Nephron (organoid): ENCODE measurements around the gene PEX11G.

Source experiments
- H3K27ac Mint-ChIP-seq, 3 experiments: 2 replicates each; pipeline ENCODE4 v1.8.0; 2020; ENCODE audit warnings: mixed read lengths in 3 of 3, mild to moderate bottlenecking in 2 of 3, moderate library complexity in 1 of 3
- H3K27me3 Mint-ChIP-seq: 2 replicates; pipeline ENCODE4 v1.8.0; 2021; ENCODE audit warnings: low read depth, mild to moderate bottlenecking, moderate library complexity, mixed read lengths
- H3K36me3 Mint-ChIP-seq: 2 replicates; pipeline ENCODE4 v1.8.0; 2020; ENCODE audit warnings: low read depth, mixed read lengths
- H3K4me1 Mint-ChIP-seq: 2 replicates; pipeline ENCODE4 v1.8.0; 2020; ENCODE audit warnings: mixed read lengths
- H3K4me3 Mint-ChIP-seq, 3 experiments: 2 replicates each; pipeline ENCODE4 v1.8.0; 2020; ENCODE audit warnings: mild to moderate bottlenecking in 3 of 3, mixed read lengths in 3 of 3, moderate library complexity in 2 of 3
- H3K9me3 Mint-ChIP-seq: 2 replicates; pipeline ENCODE4 v1.8.0; 2020; ENCODE audit warnings: mixed read lengths
- CTCF ChIP-seq, 3 experiments: fragments of 200-600 bp; sonication (generic); IDR thresholded peaks; one replicate each; pipeline ENCODE4 v1.5.0; 2021; ENCODE audit warnings: antibody characterized with exemption in 3 of 3; ENCODE audit not compliant: unreplicated experiment in 3 of 3

Gene PEX11G

GRCh38 chr19:7482584-7483439 lies 6.0 kb downstream of the PEX11G start:
- peaks cover 20% of the 10 kb centered on the region for H3K4me1 Mint-ChIP-seq
- H3K36me3 Mint-ChIP-seq: no peaks in the 10 kb centered on the region
- no peaks in the 10 kb centered on the region for H3K27me3 Mint-ChIP-seq
- H3K27ac Mint-ChIP-seq: peak overlapping the region in 2 of 3 experiments; percentile 39 to 81
- TF ChIP-seq CTCF (IDR thresholded peaks at IDR 0.05; ENCODE audit: unreplicated experiment in 3 of 3): no peak
- H3K4me3 Mint-ChIP-seq: peak overlapping the region in 1 of 3 experiments; percentile 50
- H3K9me3 Mint-ChIP-seq: no peaks in the 10 kb centered on the region

GRCh38 chr19:7480970-7481255 lies 7.9 kb downstream of the PEX11G start:
- no peak for TF ChIP-seq CTCF (IDR thresholded peaks at IDR 0.05; ENCODE audit: unreplicated experiment in 3 of 3)

GRCh38 chr19:7480222-7480969 lies 8.4 kb downstream of the PEX11G start:
- no peaks in the 10 kb centered on the region for H3K36me3 Mint-ChIP-seq
- H3K4me3 Mint-ChIP-seq: peak overlapping the region in 2 of 3 experiments; percentile 9 to 32
- H3K9me3 Mint-ChIP-seq: no peaks in the 10 kb centered on the region
- peak overlapping the region; percentile 84 to 89 (median 88) for H3K27ac Mint-ChIP-seq
- TF ChIP-seq CTCF (IDR thresholded peaks at IDR 0.05; ENCODE audit: unreplicated experiment in 3 of 3): no peak
- H3K27me3 Mint-ChIP-seq: no peaks in the 10 kb centered on the region
- H3K4me1 Mint-ChIP-seq: peaks cover 20% of the 10 kb centered on the region

More at GRCh38 chr19:7480970-7481255, 7.9 kb downstream of the PEX11G start:
- Mint-ChIP-seq H3K4me1 (peaks cover 20% of the 10 kb centered on the region), H3K27ac (peak overlapping the region in 2 of 3 experiments; percentile 84 to 89), H3K36me3 (no peaks in the 10 kb centered on the region), H3K9me3 (no peaks in the 10 kb centered on the region), H3K4me3 (no peak overlapping the region), H3K27me3 (no peaks in the 10 kb centered on the region)

GRCh38 chr19:7478843-7479227 lies 10.0 kb downstream of the PEX11G start:
- H3K4me1 Mint-ChIP-seq: peaks cover 20% of the 10 kb centered on the region
- TF ChIP-seq CTCF (IDR thresholded peaks at IDR 0.05; ENCODE audit: unreplicated experiment in 3 of 3): no peak

GRCh38 chr19:7478173-7478842 lies 10.5 kb downstream of the PEX11G start:
- no peak overlapping the region for H3K27ac Mint-ChIP-seq
- H3K27me3 Mint-ChIP-seq: no peaks in the 10 kb centered on the region
- H3K36me3 Mint-ChIP-seq: no peaks in the 10 kb centered on the region
- H3K4me3 Mint-ChIP-seq: no peak overlapping the region
- H3K4me1 Mint-ChIP-seq: peaks cover 17% of the 10 kb centered on the region
- TF ChIP-seq CTCF (IDR thresholded peaks at IDR 0.05; ENCODE audit: unreplicated experiment in 3 of 3): no peak
- no peaks in the 10 kb centered on the region for H3K9me3 Mint-ChIP-seq

More at GRCh38 chr19:7478843-7479227, 10.0 kb downstream of the PEX11G start:
- Mint-ChIP-seq H3K27me3 (no peaks in the 10 kb centered on the region), H3K4me3 (no peak overlapping the region), H3K36me3 (no peaks in the 10 kb centered on the region), H3K9me3 (no peaks in the 10 kb centered on the region), H3K27ac (no peak overlapping the region)
